Hematopoietic multipotent progenitor cell treated with erythropoietin and hydrocortisone succinate and interleukin-3 and kit ligand, for 15 days (in vitro differentiated cells): ENCODE results near the gene KRTAP10-12.

Experiments used
- DNase-seq: peaks from one replicate; pipeline ENCODE4 v3.0.0-alpha.2; 2015; ENCODE audit warnings: low spot score

KRTAP10-12 gene

GRCh38 chr21:44734841-44735240, 37.9 kb downstream of the KRTAP10-12 start:
- DNase-seq, result no peak

GRCh38 chr21:44735821-44736220, 38.8 kb downstream of the KRTAP10-12 start:
- DNase-seq, result no peak

- DNase-seq, result no peak
Measured at GRCh38 chr21:44736291-44737004, 39.5 kb downstream of the KRTAP10-12 start.

GRCh38 chr21:44737706-44738354, 40.9 kb downstream of the KRTAP10-12 start:
- DNase-seq, result no peak

GRCh38 chr21:44738621-44739020, 41.6 kb downstream of the KRTAP10-12 start:
- no peak for DNase-seq

- no peak for DNase-seq
Measured at GRCh38 chr21:44739316-44739715, 42.3 kb downstream of the KRTAP10-12 start.

GRCh38 chr21:44740742-44741141, 43.8 kb downstream of the KRTAP10-12 start:
- DNase-seq, result no peak

GRCh38 chr21:44741921-44742320, 44.9 kb downstream of the KRTAP10-12 start:
- no peak for DNase-seq

GRCh38 chr21:44742418-44743153, 45.6 kb downstream of the KRTAP10-12 start:
- DNase-seq, result no peak
